Tongue (tissue), 2 donors: ENCODE data around the gene GNG13. TPM values are rescaled to one million over a fixed set of nuclear protein-coding genes. Genes with fewer than 3 reads are reported as not detected.
"Not testable (repeated sequence)": the region's sequence is repeated elsewhere in the genome, so short reads cannot be mapped to it uniquely, and the experiment has no call there.

Experiments used
- DNase-seq: peaks from one replicate; pipeline ENCODE4 v3.0.0-alpha.2; 2015
- total RNA-seq: library from RNA; depleted of rRNA; stranded (reverse); fragments of >200 nt; gene quantifications from one replicate; pipeline ENCODE4 v1.2.3, GENCODE V29; 2014

GNG13 gene
- total RNA-seq, 1 donor from 2014 or later = not detected

GRCh38 chr16:776824-777223, 23.7 kb downstream of the GNG13 start:
- DNase-seq = no peak

- DNase-seq = not testable (repeated sequence)
Measured at GRCh38 chr16:776298-776697, 24.2 kb downstream of the GNG13 start.

GRCh38 chr16:775236-775796, 25.2 kb downstream of the GNG13 start:
- DNase-seq = no peak

GRCh38 chr16:774086-775001, 26.2 kb downstream of the GNG13 start:
- DNase-seq = no peak

- no peak for DNase-seq
Measured at GRCh38 chr16:772959-773358, 27.6 kb downstream of the GNG13 start.

GRCh38 chr16:770411-770810, 30.1 kb downstream of the GNG13 start:
- DNase-seq = no peak

- no peak for DNase-seq
Measured at GRCh38 chr16:769934-770333, 30.6 kb downstream of the GNG13 start.

- DNase-seq = no peak
Measured at GRCh38 chr16:769184-769784, 31.2 kb downstream of the GNG13 start.

GRCh38 chr16:768428-768827, 32.1 kb downstream of the GNG13 start:
- DNase-seq = no peak

GRCh38 chr16:767743-768235, 32.7 kb downstream of the GNG13 start:
- no peak for DNase-seq

GRCh38 chr16:766820-767640, 33.5 kb downstream of the GNG13 start:
- DNase-seq = no peak

GRCh38 chr16:766008-766819, 34.3 kb downstream of the GNG13 start:
- no peak for DNase-seq

GRCh38 chr16:765488-765865, 35.1 kb downstream of the GNG13 start:
- no peak for DNase-seq

- no peak for DNase-seq
Measured at GRCh38 chr16:764848-765487, 35.6 kb downstream of the GNG13 start.

- no peak for DNase-seq
Measured at GRCh38 chr16:764184-764750, 36.3 kb downstream of the GNG13 start.

- DNase-seq = no peak
Measured at GRCh38 chr16:763369-764183, 37.0 kb downstream of the GNG13 start.

- DNase-seq = no peak
Measured at GRCh38 chr16:762595-763268, 37.8 kb downstream of the GNG13 start.

GRCh38 chr16:761625-762513, 38.7 kb downstream of the GNG13 start:
- no peak for DNase-seq
